HG02981 (cell line): Measurements from ENCODE around the gene FBXL5.
"Not testable (repeated sequence)": the region's sequence is repeated elsewhere in the genome, so short reads cannot be mapped to it uniquely, and the experiment has no call there.

Source experiments
- ATAC-seq: cut with Tn5 transposase; IDR thresholded peaks from one replicate; pipeline ENCODE4 v1.9.1; 2021; ENCODE audit warnings: mild to moderate bottlenecking, moderate library complexity; ENCODE audit not compliant: unreplicated experiment

The FBXL5 gene

GRCh38 chr4:15652191-15652590 lies 3.0 kb downstream of the FBXL5 start:
- no peak for ATAC-seq

- ATAC-seq, result no peak
Measured at GRCh38 chr4:15651676-15652075, 3.5 kb downstream of the FBXL5 start.

DNA sequence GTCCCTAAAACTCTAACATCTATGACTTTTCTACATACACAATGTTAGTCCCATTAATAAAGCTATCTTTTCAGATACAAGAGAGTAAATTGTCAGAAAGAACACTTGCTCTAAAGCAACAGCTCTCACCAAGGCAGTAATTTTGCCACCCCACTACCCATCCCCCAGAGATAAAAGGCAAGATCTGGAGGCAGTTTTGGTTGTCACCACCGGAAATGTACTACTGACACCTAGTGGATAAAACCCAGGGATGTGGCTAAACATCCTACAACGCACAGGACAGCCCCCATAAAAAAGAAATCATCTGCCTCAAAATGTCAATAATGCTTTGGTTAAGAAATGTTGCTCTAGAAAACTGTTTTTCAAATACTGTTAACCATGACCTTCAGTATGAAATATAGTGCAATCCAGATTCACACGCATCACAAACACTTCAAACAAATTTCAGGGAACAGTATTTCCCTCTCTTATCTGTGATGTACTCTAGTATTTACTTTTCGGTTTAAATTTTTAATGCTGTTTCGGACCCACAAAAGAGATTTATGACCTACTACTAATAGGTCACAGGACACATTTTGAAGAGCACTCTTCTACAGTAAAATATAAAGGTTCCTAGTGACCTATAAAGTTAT lies 5.1 kb downstream of the FBXL5 start:
- ATAC-seq, result no peak

DNA sequence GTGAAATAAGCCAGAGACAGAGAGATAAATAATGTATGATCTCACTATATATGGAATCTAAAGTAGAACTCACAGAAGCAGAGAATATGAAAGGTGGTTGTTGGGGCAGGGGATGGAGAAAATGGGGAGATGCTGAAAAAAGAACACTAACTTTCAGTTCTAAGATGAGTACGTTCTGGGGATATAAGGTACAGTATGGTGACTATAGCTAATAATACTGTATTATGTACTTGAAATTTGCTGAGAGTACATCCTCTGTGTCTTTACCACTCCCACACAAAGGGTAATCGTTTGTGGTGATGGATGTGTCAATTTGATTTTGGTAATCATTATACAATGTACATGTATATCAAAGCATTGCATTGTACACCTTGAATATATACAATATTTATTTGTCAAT lies 6.6 kb downstream of the FBXL5 start:
- ATAC-seq, result peak; percentile 40

- ATAC-seq, result no peak
Measured at GRCh38 chr4:15638418-15638817, 16.7 kb downstream of the FBXL5 start.

GRCh38 chr4:15636818-15637217 lies 18.3 kb downstream of the FBXL5 start:
- ATAC-seq, result no peak

GRCh38 chr4:15617407-15617806 lies 37.8 kb downstream of the FBXL5 start:
- not testable (repeated sequence) for ATAC-seq

- not testable (repeated sequence) for ATAC-seq
Measured at GRCh38 chr4:15614891-15615290, 40.3 kb downstream of the FBXL5 start.

DNA sequence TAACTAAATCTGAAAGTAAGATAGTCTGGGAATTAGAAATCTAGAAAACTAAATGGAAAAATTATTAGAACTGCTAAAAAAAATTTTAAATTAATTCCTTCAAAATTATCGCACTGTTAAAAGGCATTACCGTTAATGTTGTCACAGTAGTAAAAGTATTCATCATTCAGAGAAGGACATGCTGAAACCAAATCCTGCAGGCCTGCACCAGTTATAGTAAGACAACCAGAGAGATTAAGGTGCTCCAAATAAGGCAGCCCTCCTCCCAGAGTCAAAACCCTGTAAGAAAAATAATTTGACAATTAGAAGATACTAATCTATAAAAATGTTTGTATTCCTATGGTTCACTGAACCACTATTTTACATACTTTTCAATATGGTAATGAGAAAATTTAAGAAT lies 43.0 kb downstream of the FBXL5 start:
- ATAC-seq, result no peak

GRCh38 chr4:15610855-15611254 lies 44.3 kb downstream of the FBXL5 start:
- no peak for ATAC-seq

GRCh38 chr4:15605537-15605936 lies 49.6 kb downstream of the FBXL5 start:
- no peak for ATAC-seq

- ATAC-seq, result no peak
Measured at GRCh38 chr4:15601862-15602261, 53.3 kb downstream of the FBXL5 start.

GRCh38 chr4:15600176-15600575 lies 55.0 kb downstream of the FBXL5 start:
- no peak for ATAC-seq

DNA sequence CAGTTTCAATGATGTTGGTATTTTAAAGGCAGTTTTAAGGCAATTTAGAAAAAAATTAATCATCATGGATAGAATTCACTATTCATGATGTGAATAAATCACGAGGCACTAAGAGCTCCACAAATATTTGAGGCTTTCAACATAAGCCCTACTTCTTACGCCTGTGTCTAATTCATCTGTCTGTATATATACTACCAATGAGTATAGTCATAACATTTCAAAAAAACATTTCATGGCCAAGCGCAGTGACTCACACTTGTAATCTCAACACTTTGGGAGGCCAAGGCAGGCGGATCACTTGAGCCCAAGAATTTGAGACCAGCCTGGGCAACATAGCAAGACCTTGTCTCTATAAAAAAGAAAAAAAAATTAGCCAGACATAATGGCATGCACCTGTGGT lies 56.5 kb downstream of the FBXL5 start:
- no peak for ATAC-seq

GRCh38 chr4:15592799-15593198 lies 62.4 kb downstream of the FBXL5 start:
- no peak for ATAC-seq

- no peak for ATAC-seq
Measured at GRCh38 chr4:15587649-15588048, 67.5 kb downstream of the FBXL5 start.

- ATAC-seq, result no peak
Measured at GRCh38 chr4:15586066-15586465, 69.1 kb downstream of the FBXL5 start.

DNA sequence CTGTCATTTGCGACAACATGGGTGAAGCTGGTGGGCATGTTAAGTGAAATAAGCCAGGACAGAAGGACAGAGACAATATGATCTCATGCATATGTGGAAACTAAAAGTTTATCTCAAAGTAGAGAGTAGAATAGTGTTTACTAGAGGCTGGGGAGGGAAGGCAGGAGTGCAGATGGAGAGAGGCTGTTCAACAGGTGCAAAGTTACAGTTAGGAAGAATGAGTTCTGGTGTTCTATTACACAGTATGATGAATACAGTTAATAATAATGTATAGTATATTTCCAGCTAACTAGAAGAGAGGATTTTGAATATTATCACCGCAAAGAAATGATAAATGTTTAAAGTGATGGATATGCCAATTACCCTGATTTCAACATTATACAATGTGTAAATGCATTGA lies 69.8 kb downstream of the FBXL5 start:
- no peak for ATAC-seq

GRCh38 chr4:15584785-15585184 lies 70.4 kb downstream of the FBXL5 start:
- no peak for ATAC-seq

- ATAC-seq, result no peak
Measured at GRCh38 chr4:15577508-15577907, 77.6 kb downstream of the FBXL5 start.

GRCh38 chr4:15575966-15576365 lies 79.2 kb downstream of the FBXL5 start:
- ATAC-seq, result no peak

DNA sequence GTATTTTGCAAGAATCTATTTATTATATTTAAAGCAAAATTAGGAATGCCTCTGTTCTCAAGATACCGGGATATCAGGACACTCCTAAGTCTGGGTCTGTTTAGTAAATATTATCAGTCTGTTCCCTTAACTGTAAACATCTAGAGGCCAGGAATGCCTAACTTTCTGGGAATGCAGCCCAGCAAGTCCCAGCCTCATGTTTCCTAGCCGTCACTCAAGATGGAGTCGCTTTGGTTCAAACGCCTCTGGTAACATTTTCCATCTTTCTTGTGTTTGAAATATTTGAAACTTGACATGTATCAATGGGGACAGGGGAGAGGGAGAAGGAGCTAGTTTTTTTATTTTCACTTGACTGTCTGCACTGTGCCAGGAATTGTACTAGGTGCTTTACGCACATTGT lies 85.4 kb downstream of the FBXL5 start:
- no peak for ATAC-seq

- ATAC-seq, result no peak
Measured at GRCh38 chr4:15568821-15569220, 86.3 kb downstream of the FBXL5 start.
